ENCODE measurements around the gene CHEK1. TPM values are rescaled to one million over a fixed set of nuclear protein-coding genes. Genes with fewer than 3 reads are reported as not detected.
A peak's percentile ranks its signal among the peaks of the same experiment; 100 is the strongest.

CHEK1 gene
- total and polyA plus RNA-seq, 9 of the 15 experiments (the other 6 are each of a cell fraction or from before 2014, with no cell fraction given): 62.6 to 108 (median 87.5) TPM

DNA sequence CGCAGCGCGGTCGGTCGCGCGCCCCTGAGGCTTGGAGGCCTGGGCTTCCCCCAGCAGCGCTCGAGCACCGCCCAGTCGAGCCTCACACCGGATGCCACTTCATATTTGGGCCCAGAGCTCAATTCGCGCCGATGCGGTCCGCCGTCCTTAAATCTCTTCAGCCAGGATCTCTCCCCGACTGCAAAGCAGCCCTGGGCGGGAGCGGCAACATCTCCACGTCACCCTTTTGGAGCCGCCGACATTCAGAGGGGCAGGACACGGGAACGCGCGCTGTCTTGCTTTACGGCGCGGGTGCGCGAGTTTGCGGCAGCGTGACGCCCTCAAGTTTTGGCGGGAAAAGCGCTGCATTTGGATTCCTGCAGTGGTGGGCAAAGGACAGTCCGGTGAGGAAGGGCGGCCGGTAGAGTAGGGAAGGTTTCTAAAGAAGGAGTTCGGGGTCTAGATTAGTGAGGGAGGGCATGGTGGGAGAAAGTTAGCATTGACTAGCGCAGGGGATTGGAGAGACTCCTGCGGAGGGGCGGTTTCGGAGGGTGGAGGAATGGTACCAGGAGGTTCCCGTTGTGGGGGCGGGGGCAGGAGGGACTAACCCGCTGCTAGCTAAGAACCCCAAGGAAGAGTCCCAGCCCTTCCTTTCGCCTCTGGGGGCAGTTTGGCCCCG, 796 bp downstream of the CHEK1 start (continued):
- TF ChIP-seq NCOA2 (IDR thresholded peaks at IDR 0.05; ENCODE audit: partially characterized antibody in 2 of 2) (no peak), NONO (IDR thresholded peaks at IDR 0.05; ENCODE audit: low read depth in 2 of 2, low read length in 1 of 2) (peak in 1 of 2 experiments; percentile 82; a peak in 1 of 4 replicates), NFE2L1 (tag; IDR thresholded peaks at IDR 0.05; ENCODE audit: borderline replicate concordance, low read depth) (no peak), FUS (optimal IDR thresholded peaks at IDR 0.05; ENCODE audit: low read depth, low read length) (no peak), NFYB (IDR thresholded peaks at IDR 0.05; ENCODE audit: extremely low read depth, insufficient read length) (no peak), HCFC1 (IDR thresholded peaks at IDR 0.05; ENCODE audit: low read depth, low read length) (peak; percentile 56), RNF2 (IDR thresholded peaks at IDR 0.05) (no peak; the same call in 1 of the 2 replicates), ZBTB8A (IDR thresholded peaks at IDR 0.05; ENCODE audit: partially characterized antibody) (no peak), ILK (tag; IDR thresholded peaks at IDR 0.05; ENCODE audit: borderline replicate concordance, low read depth) (no peak), HOXB6 (CRISPR knock-in tag; IDR thresholded peaks at IDR 0.05; ENCODE audit: borderline replicate concordance) (no peak), FOXK2 (conservative IDR thresholded peaks at IDR 0.05 in 1 of 2, IDR thresholded peaks at IDR 0.05 in 1 of 2; ENCODE audit: low read depth in 2 of 2) (peak; percentile 53 to 59; a peak in 3 of 4 replicates), SP1 (CRISPR knock-in tag; IDR thresholded peaks at IDR 0.05) (peak; percentile 90), XRCC5 (IDR thresholded peaks at IDR 0.05; ENCODE audit: low read depth, low read length) (no peak), RBFOX2 (IDR thresholded peaks at IDR 0.05; ENCODE audit: low read depth, low read length) (peak; percentile 98), TSC22D4 (tag; IDR thresholded peaks at IDR 0.05) (no peak), DMBX1 (CRISPR knock-in tag; IDR thresholded peaks at IDR 0.05; ENCODE audit: borderline replicate concordance) (peak; percentile 39; the same call in 1 of the 2 replicates), KAT8 (IDR thresholded peaks at IDR 0.05; ENCODE audit: low read depth) (no peak)
- TF ChIP-seq, protein P1, sequence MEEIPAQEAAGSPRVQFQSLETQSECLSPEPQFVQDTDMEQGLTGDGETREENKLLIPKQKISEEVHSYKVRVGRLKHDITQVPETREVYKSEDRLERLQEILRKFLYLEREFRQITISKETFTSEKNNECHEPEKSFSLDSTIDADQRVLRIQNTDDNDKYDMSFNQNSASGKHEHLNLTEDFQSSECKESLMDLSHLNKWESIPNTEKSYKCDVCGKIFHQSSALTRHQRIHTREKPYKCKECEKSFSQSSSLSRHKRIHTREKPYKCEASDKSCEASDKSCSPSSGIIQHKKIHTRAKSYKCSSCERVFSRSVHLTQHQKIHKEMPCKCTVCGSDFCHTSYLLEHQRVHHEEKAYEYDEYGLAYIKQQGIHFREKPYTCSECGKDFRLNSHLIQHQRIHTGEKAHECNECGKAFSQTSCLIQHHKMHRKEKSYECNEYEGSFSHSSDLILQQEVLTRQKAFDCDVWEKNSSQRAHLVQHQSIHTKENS (CRISPR knock-in tag; IDR thresholded peaks at IDR 0.05): no peak
- TF ChIP-seq, protein P2, sequence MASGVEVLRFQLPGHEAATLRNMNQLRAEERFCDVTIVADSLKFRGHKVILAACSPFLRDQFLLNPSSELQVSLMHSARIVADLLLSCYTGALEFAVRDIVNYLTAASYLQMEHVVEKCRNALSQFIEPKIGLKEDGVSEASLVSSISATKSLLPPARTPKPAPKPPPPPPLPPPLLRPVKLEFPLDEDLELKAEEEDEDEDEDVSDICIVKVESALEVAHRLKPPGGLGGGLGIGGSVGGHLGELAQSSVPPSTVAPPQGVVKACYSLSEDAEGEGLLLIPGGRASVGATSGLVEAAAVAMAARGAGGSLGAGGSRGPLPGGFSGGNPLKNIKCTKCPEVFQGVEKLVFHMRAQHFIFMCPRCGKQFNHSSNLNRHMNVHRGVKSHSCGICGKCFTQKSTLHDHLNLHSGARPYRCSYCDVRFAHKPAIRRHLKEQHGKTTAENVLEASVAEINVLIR (CRISPR knock-in tag; IDR thresholded peaks at IDR 0.05): peak; percentile 79
- TF ChIP-seq, protein P3, sequence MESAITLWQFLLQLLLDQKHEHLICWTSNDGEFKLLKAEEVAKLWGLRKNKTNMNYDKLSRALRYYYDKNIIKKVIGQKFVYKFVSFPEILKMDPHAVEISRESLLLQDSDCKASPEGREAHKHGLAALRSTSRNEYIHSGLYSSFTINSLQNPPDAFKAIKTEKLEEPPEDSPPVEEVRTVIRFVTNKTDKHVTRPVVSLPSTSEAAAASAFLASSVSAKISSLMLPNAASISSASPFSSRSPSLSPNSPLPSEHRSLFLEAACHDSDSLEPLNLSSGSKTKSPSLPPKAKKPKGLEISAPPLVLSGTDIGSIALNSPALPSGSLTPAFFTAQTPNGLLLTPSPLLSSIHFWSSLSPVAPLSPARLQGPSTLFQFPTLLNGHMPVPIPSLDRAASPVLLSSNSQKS (CRISPR knock-in tag; IDR thresholded peaks at IDR 0.05): no peak
- TF ChIP-seq, protein P4, sequence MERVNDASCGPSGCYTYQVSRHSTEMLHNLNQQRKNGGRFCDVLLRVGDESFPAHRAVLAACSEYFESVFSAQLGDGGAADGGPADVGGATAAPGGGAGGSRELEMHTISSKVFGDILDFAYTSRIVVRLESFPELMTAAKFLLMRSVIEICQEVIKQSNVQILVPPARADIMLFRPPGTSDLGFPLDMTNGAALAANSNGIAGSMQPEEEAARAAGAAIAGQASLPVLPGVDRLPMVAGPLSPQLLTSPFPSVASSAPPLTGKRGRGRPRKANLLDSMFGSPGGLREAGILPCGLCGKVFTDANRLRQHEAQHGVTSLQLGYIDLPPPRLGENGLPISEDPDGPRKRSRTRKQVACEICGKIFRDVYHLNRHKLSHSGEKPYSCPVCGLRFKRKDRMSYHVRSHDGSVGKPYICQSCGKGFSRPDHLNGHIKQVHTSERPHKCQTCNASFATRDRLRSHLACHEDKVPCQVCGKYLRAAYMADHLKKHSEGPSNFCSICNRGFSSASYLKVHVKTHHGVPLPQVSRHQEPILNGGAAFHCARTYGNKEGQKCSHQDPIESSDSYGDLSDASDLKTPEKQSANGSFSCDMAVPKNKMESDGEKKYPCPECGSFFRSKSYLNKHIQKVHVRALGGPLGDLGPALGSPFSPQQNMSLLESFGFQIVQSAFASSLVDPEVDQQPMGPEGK (CRISPR knock-in tag; IDR thresholded peaks at IDR 0.05; ENCODE audit: borderline replicate concordance): peak; percentile 44; the same call in 1 of the 2 replicates
